ENCODE results near the gene CGB8.
A peak's percentile ranks its signal among the peaks of the same experiment; 100 is the strongest.
"Not testable (repeated sequence)": the region's sequence is repeated elsewhere in the genome, so short reads cannot be mapped to it uniquely, and the experiment has no call there.

The CGB8 gene

DNA sequence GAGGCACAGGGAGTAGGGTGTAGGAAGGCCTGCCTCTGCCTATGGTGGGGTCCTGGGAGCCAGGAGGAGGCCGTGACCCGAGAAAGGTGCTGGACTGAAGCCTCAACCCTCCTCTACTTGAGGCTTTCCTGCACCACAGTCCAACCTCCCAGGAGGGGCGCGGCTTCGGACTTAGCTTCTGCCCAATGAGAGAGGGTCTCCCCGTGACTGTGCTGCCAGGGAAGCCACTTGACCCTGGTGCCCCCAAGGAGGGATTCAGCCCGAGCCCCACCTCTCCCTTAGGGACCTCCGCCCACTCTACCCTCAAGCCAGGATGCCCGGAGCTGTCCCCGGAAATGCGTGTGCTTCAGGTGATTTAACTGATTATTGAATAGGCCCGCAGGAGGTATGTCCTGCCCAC lies at the start of gene CGB8:
Gene CGB8, minus strand, starts transcription at position 101 of the 400 bp plus-strand sequence. CDS start 372 bp downstream, outside the sequence.
- not testable (repeated sequence) for H3K9ac ChIP-seq (ENCODE audit: low read depth, low read length); H3K4me3 ChIP-seq (ENCODE audit: low read depth in 1 of 2, low read length in 2 of 2); DNase-seq; H3K36me3 ChIP-seq (ENCODE audit: insufficient read depth, low read length); H2AFZ ChIP-seq (ENCODE audit: low read depth, low read length); H3K27me3 ChIP-seq (ENCODE audit: insufficient read depth, low read length, poor library complexity); H3K4me1 ChIP-seq (ENCODE audit: insufficient read depth, low read length); H4K20me1 ChIP-seq (ENCODE audit: insufficient read depth, low read length); H3K9me3 ChIP-seq (ENCODE audit: insufficient read depth, low read length, severe bottlenecking); ATAC-seq (ENCODE audit: insufficient read depth, low read depth); H3K79me2 ChIP-seq (ENCODE audit: insufficient read depth, low read length); H3K4me2 ChIP-seq (ENCODE audit: insufficient read depth, low read length); H3K27ac ChIP-seq (ENCODE audit: low read length)

DNA sequence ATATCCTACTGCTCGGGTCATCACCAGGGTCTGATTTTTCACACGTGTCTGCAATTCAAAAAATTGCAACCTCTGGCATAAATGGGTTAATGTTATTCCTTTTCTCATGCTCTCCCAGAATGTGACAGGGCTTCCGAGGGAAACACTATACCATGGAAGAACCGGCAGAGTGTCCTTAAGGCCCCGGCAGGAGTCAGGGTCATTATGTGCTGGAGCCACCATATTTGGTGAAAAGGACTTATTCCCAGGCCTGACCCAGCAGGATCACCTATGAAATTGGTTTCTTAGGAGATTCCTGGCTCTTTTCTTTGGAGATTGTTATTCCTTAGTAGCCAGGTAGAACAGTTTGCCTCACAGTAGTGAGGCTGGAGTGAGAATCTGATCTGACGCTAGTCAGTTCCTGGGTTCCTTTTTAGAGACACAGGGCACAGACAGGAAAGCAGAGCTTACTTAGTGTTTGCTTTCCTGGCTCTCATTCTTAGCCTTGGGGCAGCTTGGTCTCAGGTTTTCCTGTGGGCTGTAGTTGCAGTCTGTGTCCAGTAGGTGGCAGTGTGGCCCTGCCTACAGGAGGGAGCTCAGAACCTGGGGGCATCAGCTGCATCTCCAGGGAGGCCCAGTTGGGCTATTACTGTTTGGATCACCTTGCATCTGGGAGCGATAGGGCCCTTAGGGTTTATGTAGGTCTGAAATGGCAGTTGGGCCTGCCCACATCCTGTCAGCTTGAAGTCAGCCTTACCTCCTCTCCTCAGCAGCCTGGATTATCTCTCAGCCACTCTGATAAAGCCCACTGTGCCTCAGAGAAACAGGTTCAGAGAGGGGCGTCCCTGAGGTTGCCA lies 48.8 kb upstream of the CGB8 start:
- Histone ChIP-seq H3K36me3 (ENCODE audit: insufficient read depth, low read length) (peaks cover 97% of the 10 kb centered on the region), H3K4me3 (ENCODE audit: low read depth in 1 of 2, low read length in 2 of 2) (no peak overlapping the region), H2AFZ (ENCODE audit: low read depth, low read length) (no peak overlapping the region), H4K20me1 (ENCODE audit: insufficient read depth, low read length) (peaks cover 80% of the 10 kb centered on the region), H3K79me2 (ENCODE audit: insufficient read depth, low read length) (peaks cover 80% of the 10 kb centered on the region), H3K27ac (ENCODE audit: low read length) (peak overlapping the region; percentile 80), H3K9ac (ENCODE audit: low read depth, low read length) (peak overlapping the region; percentile 14; the same call in 1 of the 2 replicates), H3K4me2 (ENCODE audit: insufficient read depth, low read length) (no peak overlapping the region), H3K27me3 (ENCODE audit: insufficient read depth, low read length, poor library complexity) (no peaks in the 10 kb centered on the region), H3K4me1 (ENCODE audit: insufficient read depth, low read length) (peaks cover 37% of the 10 kb centered on the region), H3K9me3 (ENCODE audit: insufficient read depth, low read length, severe bottlenecking) (no peaks in the 10 kb centered on the region)
- ATAC-seq (ENCODE audit: insufficient read depth, low read depth) (peak; percentile 93), DNase-seq (peak; percentile 87)
- TF ChIP-seq, protein P1, sequence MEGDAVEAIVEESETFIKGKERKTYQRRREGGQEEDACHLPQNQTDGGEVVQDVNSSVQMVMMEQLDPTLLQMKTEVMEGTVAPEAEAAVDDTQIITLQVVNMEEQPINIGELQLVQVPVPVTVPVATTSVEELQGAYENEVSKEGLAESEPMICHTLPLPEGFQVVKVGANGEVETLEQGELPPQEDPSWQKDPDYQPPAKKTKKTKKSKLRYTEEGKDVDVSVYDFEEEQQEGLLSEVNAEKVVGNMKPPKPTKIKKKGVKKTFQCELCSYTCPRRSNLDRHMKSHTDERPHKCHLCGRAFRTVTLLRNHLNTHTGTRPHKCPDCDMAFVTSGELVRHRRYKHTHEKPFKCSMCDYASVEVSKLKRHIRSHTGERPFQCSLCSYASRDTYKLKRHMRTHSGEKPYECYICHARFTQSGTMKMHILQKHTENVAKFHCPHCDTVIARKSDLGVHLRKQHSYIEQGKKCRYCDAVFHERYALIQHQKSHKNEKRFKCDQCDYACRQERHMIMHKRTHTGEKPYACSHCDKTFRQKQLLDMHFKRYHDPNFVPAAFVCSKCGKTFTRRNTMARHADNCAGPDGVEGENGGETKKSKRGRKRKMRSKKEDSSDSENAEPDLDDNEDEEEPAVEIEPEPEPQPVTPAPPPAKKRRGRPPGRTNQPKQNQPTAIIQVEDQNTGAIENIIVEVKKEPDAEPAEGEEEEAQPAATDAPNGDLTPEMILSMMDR (IDR thresholded peaks at IDR 0.05; ENCODE audit: borderline replicate concordance, extremely low read depth, low read length, poor library complexity, severe bottlenecking): peak; percentile 100
- no peak for TF ChIP-seq EZH2 (IDR thresholded peaks at IDR 0.05; ENCODE audit: borderline replicate concordance, low read depth, low read length, severe bottlenecking)

DNA sequence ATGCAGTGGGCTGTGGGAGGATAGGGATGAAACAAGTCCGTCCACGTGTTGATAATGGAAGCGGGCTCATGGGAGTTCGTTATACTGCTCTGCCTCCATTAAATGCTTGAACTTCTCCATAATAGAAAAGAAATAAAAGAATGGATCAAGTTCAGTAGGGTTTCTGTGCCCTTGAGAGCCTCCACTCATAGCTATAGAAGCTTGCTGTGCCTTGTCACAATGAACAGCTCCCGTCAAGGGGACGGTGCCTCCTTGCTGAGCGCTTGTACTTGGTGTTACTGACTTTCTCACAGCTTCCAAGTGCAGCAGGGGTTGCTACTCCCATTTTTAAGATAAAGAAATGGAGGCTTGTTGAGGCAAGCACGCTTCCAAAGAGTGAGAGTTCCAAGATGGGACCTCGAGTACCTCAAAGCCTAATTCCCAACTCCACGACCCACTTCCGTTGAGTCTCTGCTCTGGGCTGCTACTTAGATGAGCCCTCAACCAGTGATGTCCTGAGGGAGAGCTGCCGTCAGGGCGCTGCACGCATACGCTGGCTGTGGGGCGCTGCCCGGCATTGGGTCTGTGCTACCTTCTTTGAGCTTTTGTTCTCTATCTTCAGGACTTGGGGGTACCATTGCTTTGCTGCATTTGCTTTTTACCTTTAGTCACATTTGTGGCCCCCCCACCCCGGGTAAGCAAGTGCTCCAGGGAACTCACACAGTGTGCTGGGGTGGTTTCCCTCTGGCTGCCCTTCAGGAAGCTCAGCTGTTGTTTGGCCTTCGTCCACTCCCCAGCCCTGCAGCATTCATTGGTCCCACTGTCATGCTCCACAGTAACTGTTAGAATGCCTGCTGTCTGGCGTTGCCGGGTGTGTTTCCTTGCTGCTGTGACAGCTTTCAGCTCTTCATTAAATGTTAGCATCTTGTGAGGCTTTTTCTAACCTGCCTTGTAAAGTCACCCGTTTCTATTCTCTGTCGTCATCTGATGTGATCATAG lies 45.9 kb upstream of the CGB8 start:
- no peak overlapping the region for H3K4me3 ChIP-seq (ENCODE audit: low read depth in 1 of 2, low read length in 2 of 2)
- H4K20me1 ChIP-seq (ENCODE audit: insufficient read depth, low read length): peaks cover 81% of the 10 kb centered on the region
- no peak overlapping the region for H2AFZ ChIP-seq (ENCODE audit: low read depth, low read length)
- ATAC-seq (ENCODE audit: insufficient read depth, low read depth): no peak
- H3K36me3 ChIP-seq (ENCODE audit: insufficient read depth, low read length): peaks cover 97% of the 10 kb centered on the region
- no peak overlapping the region for H3K4me2 ChIP-seq (ENCODE audit: insufficient read depth, low read length)
- H3K27ac ChIP-seq (ENCODE audit: low read length): no peak overlapping the region
- H3K9ac ChIP-seq (ENCODE audit: low read depth, low read length): no peak overlapping the region
- H3K27me3 ChIP-seq (ENCODE audit: insufficient read depth, low read length, poor library complexity): no peaks in the 10 kb centered on the region
- peaks cover 92% of the 10 kb centered on the region for H3K79me2 ChIP-seq (ENCODE audit: insufficient read depth, low read length)
- TF ChIP-seq, protein P1 (IDR thresholded peaks at IDR 0.05; ENCODE audit: borderline replicate concordance, extremely low read depth, low read length, poor library complexity, severe bottlenecking): no peak
- TF ChIP-seq EZH2 (IDR thresholded peaks at IDR 0.05; ENCODE audit: borderline replicate concordance, low read depth, low read length, severe bottlenecking): no peak
- H3K4me1 ChIP-seq (ENCODE audit: insufficient read depth, low read length): peaks cover 37% of the 10 kb centered on the region
- no peaks in the 10 kb centered on the region for H3K9me3 ChIP-seq (ENCODE audit: insufficient read depth, low read length, severe bottlenecking)
- no peak for DNase-seq
